ENCODE measurements around the gene TCF4.

The TCF4 gene

GRCh38 chr18:55374741-55375140 is 213.3 kb downstream of the TCF4 start:
- no peak for DNase-seq

- DNase-seq = no peak
Measured at GRCh38 chr18:55372209-55372608, 215.8 kb downstream of the TCF4 start.

GRCh38 chr18:55370936-55371335 is 217.1 kb downstream of the TCF4 start:
- no peak for DNase-seq

GRCh38 chr18:55369346-55369745 is 218.6 kb downstream of the TCF4 start:
- no peak for DNase-seq

GRCh38 chr18:55365342-55365741 is 222.7 kb downstream of the TCF4 start:
- DNase-seq = no peak

- DNase-seq = no peak
Measured at GRCh38 chr18:55362303-55362702, 225.7 kb downstream of the TCF4 start.

- no peak for DNase-seq
Measured at GRCh38 chr18:55361492-55362250, 226.3 kb downstream of the TCF4 start.

- DNase-seq = no peak
Measured at GRCh38 chr18:55360061-55360460, 227.9 kb downstream of the TCF4 start.

GRCh38 chr18:55356815-55357214 is 231.2 kb downstream of the TCF4 start:
- DNase-seq = no peak

GRCh38 chr18:55355223-55355622 is 232.8 kb downstream of the TCF4 start:
- no peak for DNase-seq

- no peak for DNase-seq
Measured at GRCh38 chr18:55354795-55355194, 233.2 kb downstream of the TCF4 start.

- no peak for DNase-seq
Measured at GRCh38 chr18:55353806-55354205, 234.2 kb downstream of the TCF4 start.

GRCh38 chr18:55353391-55353790 is 234.6 kb downstream of the TCF4 start:
- no peak for DNase-seq

GRCh38 chr18:55351980-55352714 is 235.8 kb downstream of the TCF4 start:
- no peak for DNase-seq

GRCh38 chr18:55351241-55351691 is 236.7 kb downstream of the TCF4 start:
- DNase-seq = no peak

- no peak for DNase-seq
Measured at GRCh38 chr18:55349685-55350084, 238.3 kb downstream of the TCF4 start.

GRCh38 chr18:55346961-55347740 is 240.8 kb downstream of the TCF4 start:
- no peak for DNase-seq

GRCh38 chr18:55346387-55346786 is 241.6 kb downstream of the TCF4 start:
- DNase-seq = no peak

- no peak for DNase-seq
Measured at GRCh38 chr18:55345103-55345950, 242.7 kb downstream of the TCF4 start.

GRCh38 chr18:55343396-55344073 is 244.5 kb downstream of the TCF4 start:
- no peak for DNase-seq

GRCh38 chr18:55340998-55341397 is 247.0 kb downstream of the TCF4 start:
- DNase-seq = no peak

- DNase-seq = no peak
Measured at GRCh38 chr18:55339990-55340389, 248.0 kb downstream of the TCF4 start.
